SK-N-SH treated with all-trans-retinoic acid at 6 μM for 48 hours (cell line): ENCODE data around the gene AKR1E2.

Source experiments
- ATAC-seq: fragments of 200-7000 bp; cut with Tn5 transposase; 3 replicates; pipeline ENCODE4 v1.9.1; 2020; ENCODE audit warnings: mild to moderate bottlenecking, moderate library complexity
- ARNTL ChIP-seq: fragments of 450-650 bp; formaldehyde crosslinking; IDR thresholded peaks from 2 replicates; pipeline ENCODE4 v1.5.0; 2020; ENCODE audit warnings: low read depth, mild to moderate bottlenecking, moderate library complexity, borderline replicate concordance
- BACH2 ChIP-seq: fragments of 250-450 bp; sonication (Bioruptor Pico); IDR thresholded peaks from 2 replicates; pipeline ENCODE4 v1.9.0; 2021; ENCODE audit warnings: mild to moderate bottlenecking, borderline replicate concordance
- CREB5 ChIP-seq: fragments of 250-450 bp; sonication (Bioruptor Pico); IDR thresholded peaks from 2 replicates; pipeline ENCODE4 v1.5.1; 2020; ENCODE audit warnings: low read depth, mild to moderate bottlenecking, moderate library complexity
- CSDC2 ChIP-seq: fragments of 250-450 bp; sonication (Bioruptor Pico); IDR thresholded peaks from 2 replicates; pipeline ENCODE4 v1.5.0; 2020; ENCODE audit warnings: mild to moderate bottlenecking, moderate library complexity
- CSRNP3 ChIP-seq: fragments of 250-450 bp; sonication (Bioruptor Pico); IDR thresholded peaks from 2 replicates; pipeline ENCODE4 v1.5.1; 2021; ENCODE audit warnings: mild to moderate bottlenecking, moderate library complexity
- ESRRG ChIP-seq: fragments of 250-450 bp; sonication (Bioruptor Pico); IDR thresholded peaks from 2 replicates; pipeline ENCODE4 v1.6.1; 2021; ENCODE audit warnings: mild to moderate bottlenecking
- GLIS3 ChIP-seq: fragments of 250-450 bp; sonication (Bioruptor Pico); IDR thresholded peaks from 2 replicates; pipeline ENCODE4 v1.5.0; 2020; ENCODE audit warnings: mild to moderate bottlenecking, moderate library complexity
- ISL1 ChIP-seq: fragments of 250-450 bp; sonication (Bioruptor Pico); IDR thresholded peaks from 2 replicates; pipeline ENCODE4 v2.1.2; 2022; ENCODE audit warnings: mild to moderate bottlenecking, moderate library complexity
- OSR1 ChIP-seq: fragments of 250-450 bp; sonication (Bioruptor Pico); IDR thresholded peaks from 2 replicates; pipeline ENCODE4 v1.8.0; 2022; ENCODE audit warnings: moderate library complexity, mild to moderate bottlenecking, inconsistent platforms
- PATZ1 ChIP-seq: fragments of 250-450 bp; sonication (Bioruptor Pico); IDR thresholded peaks from 2 replicates; pipeline ENCODE4 v1.8.0; 2020; ENCODE audit warnings: mild to moderate bottlenecking, moderate library complexity, borderline replicate concordance
- PPARA ChIP-seq: fragments of 250-450 bp; sonication (Bioruptor Pico); IDR thresholded peaks from 2 replicates; pipeline ENCODE4 v1.5.0; 2020; ENCODE audit warnings: mild to moderate bottlenecking, borderline replicate concordance
- RARB ChIP-seq: fragments of 250-450 bp; sonication (Bioruptor Pico); IDR thresholded peaks from 2 replicates; pipeline ENCODE4 v1.8.0; 2021; ENCODE audit warnings: mild to moderate bottlenecking, moderate library complexity
- SNAI2 ChIP-seq: fragments of 250-450 bp; sonication (Bioruptor Pico); IDR thresholded peaks from 2 replicates; pipeline ENCODE4 v1.5.0; 2020; ENCODE audit warnings: mild to moderate bottlenecking, moderate library complexity
- TCF4 ChIP-seq: fragments of 250-450 bp; sonication (Bioruptor Pico); IDR thresholded peaks from 2 replicates; pipeline ENCODE4 v1.8.0; 2021; ENCODE audit warnings: mild to moderate bottlenecking, moderate library complexity, borderline replicate concordance
- TOX ChIP-seq: fragments of 250-450 bp; sonication (Bioruptor Pico); IDR thresholded peaks from 2 replicates; pipeline ENCODE4 v1.8.0; 2021; ENCODE audit warnings: mild to moderate bottlenecking, moderate library complexity, borderline replicate concordance
- TSHZ2 ChIP-seq: fragments of 250-450 bp; sonication (Bioruptor Pico); IDR thresholded peaks from 2 replicates; pipeline ENCODE4 v1.5.0; 2020; ENCODE audit warnings: mild to moderate bottlenecking, moderate library complexity
- ZC3H10 ChIP-seq: fragments of 250-450 bp; sonication (Bioruptor Pico); IDR thresholded peaks from 2 replicates; pipeline ENCODE4 v1.5.1; 2021; ENCODE audit warnings: mild to moderate bottlenecking, moderate library complexity
- ZFP3 ChIP-seq: fragments of 250-450 bp; sonication (Bioruptor Pico); IDR thresholded peaks from 2 replicates; pipeline ENCODE4 v1.5.0; 2020; ENCODE audit warnings: mild to moderate bottlenecking, moderate library complexity
- ZFP30 ChIP-seq: fragments of 450-650 bp; formaldehyde crosslinking; IDR thresholded peaks from 2 replicates; pipeline ENCODE4 v1.5.0; 2022; ENCODE audit warnings: mild to moderate bottlenecking, moderate library complexity
- ZNF565 ChIP-seq: fragments of 450-650 bp; formaldehyde crosslinking; conservative IDR thresholded peaks from 2 replicates; pipeline ENCODE4 v1.5.0; 2020; ENCODE audit warnings: low read depth, mild to moderate bottlenecking, moderate library complexity
- ZNF70 ChIP-seq: fragments of 450-650 bp; formaldehyde crosslinking; IDR thresholded peaks from 2 replicates; pipeline ENCODE4 v1.5.0; 2020; ENCODE audit warnings: mild to moderate bottlenecking, moderate library complexity
- ZNF8 ChIP-seq: fragments of 450-650 bp; formaldehyde crosslinking; IDR thresholded peaks from 2 replicates; pipeline ENCODE4 v1.5.0; 2020; ENCODE audit warnings: mild to moderate bottlenecking, moderate library complexity

Gene AKR1E2

GRCh38 chr10:4780782-4781181, 45.2 kb upstream of the AKR1E2 start (continued):
- TF ChIP-seq CSRNP3 (CRISPR knock-in tag) (peak; percentile 57; the same call in 1 of the 2 replicates), CSDC2 (CRISPR knock-in tag) (peak; percentile 29; the same call in 1 of the 2 replicates), ESRRG (0 out of 2 replicates have a peak, but pooled peaks have one; percentile 36), ZC3H10 (CRISPR knock-in tag) (no peak), TOX (CRISPR knock-in tag) (no peak), RARB (CRISPR knock-in tag) (no peak), PPARA (CRISPR knock-in tag) (no peak), ZNF70 (CRISPR knock-in tag) (no peak), ZNF8 (CRISPR knock-in tag) (no peak), GLIS3 (CRISPR knock-in tag) (no peak), BACH2 (CRISPR knock-in tag) (no peak), ARNTL (no peak), SNAI2 (CRISPR knock-in tag) (peak; percentile 61; the same call in 1 of the 2 replicates), TCF4 (CRISPR knock-in tag) (no peak; the same call in 1 of the 2 replicates)

- ATAC-seq: no peak
- no peak for TF ChIP-seq RARB (CRISPR knock-in tag)
- TF ChIP-seq TCF4 (CRISPR knock-in tag): no peak
- TF ChIP-seq CREB5 (CRISPR knock-in tag): no peak
- no peak for TF ChIP-seq ZNF70 (CRISPR knock-in tag)
- no peak for TF ChIP-seq ZNF8 (CRISPR knock-in tag)
- no peak for TF ChIP-seq GLIS3 (CRISPR knock-in tag)
These were observed 44.1 kb upstream of the AKR1E2 start for GRCh38 chr10:4781955-4782354.

- no peak for ATAC-seq
- TF ChIP-seq CSRNP3 (CRISPR knock-in tag): no peak
- no peak for TF ChIP-seq ZFP3 (CRISPR knock-in tag)
- no peak for TF ChIP-seq ZNF565
- TF ChIP-seq CSDC2 (CRISPR knock-in tag): no peak
- TF ChIP-seq ISL1 (CRISPR knock-in tag): no peak
- no peak for TF ChIP-seq ZC3H10 (CRISPR knock-in tag)
- no peak for TF ChIP-seq TCF4 (CRISPR knock-in tag)
- no peak for TF ChIP-seq GLIS3 (CRISPR knock-in tag)
- no peak for TF ChIP-seq ZNF8 (CRISPR knock-in tag)
- TF ChIP-seq ZFP30 (CRISPR knock-in tag): no peak
- no peak for TF ChIP-seq TOX (CRISPR knock-in tag)
- no peak for TF ChIP-seq PPARA (CRISPR knock-in tag)
- no peak for TF ChIP-seq TSHZ2
- TF ChIP-seq RARB (CRISPR knock-in tag): no peak
- no peak for TF ChIP-seq PATZ1 (CRISPR knock-in tag)
- TF ChIP-seq OSR1 (CRISPR knock-in tag): no peak
- TF ChIP-seq ZNF70 (CRISPR knock-in tag): no peak
- no peak for TF ChIP-seq ESRRG
- TF ChIP-seq, all 23 proteins: peak for 0
These were observed 41.2 kb upstream of the AKR1E2 start for GRCh38 chr10:4784667-4785333.
